Dendritic cell treated with granulocyte-macrophage colony-stimulating factor and Interleukin-4, amounts not matched to agents 40 ng/mL and 50 ng/mL, for 4 days (primary cell): ENCODE data around the gene NAV2.

Experiments used
- H3K27ac Mint-ChIP-seq: one replicate; pipeline ENCODE4 v1.8.0; 2022; ENCODE audit warnings: mild to moderate bottlenecking, mixed read lengths
- H3K27me3 Mint-ChIP-seq: one replicate; pipeline ENCODE4 v1.8.0; 2022; ENCODE audit warnings: mild to moderate bottlenecking, mixed read lengths
- H3K36me3 Mint-ChIP-seq: one replicate; pipeline ENCODE4 v1.8.0; 2022; ENCODE audit warnings: low read depth, mixed read lengths
- H3K4me1 Mint-ChIP-seq: one replicate; pipeline ENCODE4 v1.8.0; 2022; ENCODE audit warnings: low read depth, mixed read lengths
- H3K4me3 Mint-ChIP-seq: one replicate; pipeline ENCODE4 v1.8.0; 2022; ENCODE audit warnings: mild to moderate bottlenecking, moderate library complexity, mixed read lengths
- H3K9me3 Mint-ChIP-seq: one replicate; pipeline ENCODE4 v1.8.0; 2022; ENCODE audit warnings: mixed read lengths
- intact Hi-C: fragments of 100-400 bp; cut with micrococcal nuclease; formaldehyde crosslinking; loops from one replicate; pipeline ENCODE4 v1.15.0; 2022

Gene NAV2

GRCh38 chr11:20099527-20099926, 386.9 kb downstream of the NAV2 start:
- no peak overlapping the region for H3K4me3 Mint-ChIP-seq
- no peaks in the 10 kb centered on the region for H3K9me3 Mint-ChIP-seq
- intact Hi-C loops: no loop called here
- no peaks in the 10 kb centered on the region for H3K27me3 Mint-ChIP-seq
- no peak overlapping the region for H3K27ac Mint-ChIP-seq
- no peaks in the 10 kb centered on the region for H3K36me3 Mint-ChIP-seq
- H3K4me1 Mint-ChIP-seq: no peaks in the 10 kb centered on the region

- no peaks in the 10 kb centered on the region for H3K27me3 Mint-ChIP-seq
- no peaks in the 10 kb centered on the region for H3K36me3 Mint-ChIP-seq
- H3K4me1 Mint-ChIP-seq: no peaks in the 10 kb centered on the region
- H3K4me3 Mint-ChIP-seq: no peak overlapping the region
- intact Hi-C loops: no loop called here
- H3K9me3 Mint-ChIP-seq: no peaks in the 10 kb centered on the region
- no peak overlapping the region for H3K27ac Mint-ChIP-seq
Observed at GRCh38 chr11:20102397-20102796, 389.8 kb downstream of the NAV2 start.

- intact Hi-C loops: no loop called here
- no peaks in the 10 kb centered on the region for H3K27me3 Mint-ChIP-seq
- H3K4me3 Mint-ChIP-seq: no peak overlapping the region
- H3K4me1 Mint-ChIP-seq: no peaks in the 10 kb centered on the region
- H3K36me3 Mint-ChIP-seq: no peaks in the 10 kb centered on the region
- no peak overlapping the region for H3K27ac Mint-ChIP-seq
- no peaks in the 10 kb centered on the region for H3K9me3 Mint-ChIP-seq
Observed at GRCh38 chr11:20103281-20103680, 390.6 kb downstream of the NAV2 start.

- intact Hi-C loops: no loop called here
- H3K9me3 Mint-ChIP-seq: no peaks in the 10 kb centered on the region
- H3K36me3 Mint-ChIP-seq: no peaks in the 10 kb centered on the region
- no peaks in the 10 kb centered on the region for H3K27me3 Mint-ChIP-seq
- H3K4me3 Mint-ChIP-seq: no peak overlapping the region
- no peaks in the 10 kb centered on the region for H3K4me1 Mint-ChIP-seq
- no peak overlapping the region for H3K27ac Mint-ChIP-seq
Observed at GRCh38 chr11:20105427-20105826, 392.8 kb downstream of the NAV2 start.

- Mint-ChIP-seq H3K4me1 (peaks cover 12% of the 10 kb centered on the region), H3K27ac (no peak overlapping the region), H3K9me3 (no peaks in the 10 kb centered on the region), H3K4me3 (no peak overlapping the region), H3K36me3 (no peaks in the 10 kb centered on the region), H3K27me3 (no peaks in the 10 kb centered on the region)
- intact Hi-C loops: loop anchor here (5.0 kb wide), 1 partner anchor 158 kb away; no protein-coding TSS in a partner anchor
Observed at GRCh38 chr11:20109731-20110445, 397.3 kb downstream of the NAV2 start.

GRCh38 chr11:20110908-20111669, 398.5 kb downstream of the NAV2 start:
- no peak overlapping the region for H3K4me3 Mint-ChIP-seq
- no peaks in the 10 kb centered on the region for H3K36me3 Mint-ChIP-seq
- no peak overlapping the region for H3K27ac Mint-ChIP-seq
- no peaks in the 10 kb centered on the region for H3K9me3 Mint-ChIP-seq
- intact Hi-C loops: loop anchor here (5.0 kb wide), 1 partner anchor 159 kb away; no protein-coding TSS in a partner anchor
- H3K27me3 Mint-ChIP-seq: no peaks in the 10 kb centered on the region
- H3K4me1 Mint-ChIP-seq: peaks cover 12% of the 10 kb centered on the region

GRCh38 chr11:20111871-20112270, 399.2 kb downstream of the NAV2 start:
- H3K9me3 Mint-ChIP-seq: no peaks in the 10 kb centered on the region

GRCh38 chr11:20112291-20113148, 399.9 kb downstream of the NAV2 start:
- no peaks in the 10 kb centered on the region for H3K36me3 Mint-ChIP-seq
- H3K4me1 Mint-ChIP-seq: peaks cover 12% of the 10 kb centered on the region
- intact Hi-C loops: loop anchor here (5.0 kb wide), 1 partner anchor 160 kb away; no protein-coding TSS in a partner anchor
- H3K27ac Mint-ChIP-seq: no peak overlapping the region
- H3K27me3 Mint-ChIP-seq: no peaks in the 10 kb centered on the region
- no peaks in the 10 kb centered on the region for H3K9me3 Mint-ChIP-seq
- no peak overlapping the region for H3K4me3 Mint-ChIP-seq

More at GRCh38 chr11:20111871-20112270, 399.2 kb downstream of the NAV2 start:
- Mint-ChIP-seq H3K27ac (no peak overlapping the region), H3K4me1 (peaks cover 12% of the 10 kb centered on the region), H3K27me3 (no peaks in the 10 kb centered on the region), H3K36me3 (no peaks in the 10 kb centered on the region), H3K4me3 (no peak overlapping the region)
- intact Hi-C loops: loop anchor here (5.0 kb wide), 1 partner anchor 160 kb away; no protein-coding TSS in a partner anchor

- Mint-ChIP-seq H3K4me1 (peaks cover 12% of the 10 kb centered on the region), H3K27ac (no peak overlapping the region)
Observed at GRCh38 chr11:20113149-20113438, 400.5 kb downstream of the NAV2 start.

GRCh38 chr11:20114588-20114987, 402.0 kb downstream of the NAV2 start:
- intact Hi-C loops: loop anchor here (5.0 kb wide), 1 partner anchor 162 kb away; no protein-coding TSS in a partner anchor
- Mint-ChIP-seq H3K36me3 (no peaks in the 10 kb centered on the region), H3K9me3 (no peaks in the 10 kb centered on the region), H3K4me1 (peaks cover 12% of the 10 kb centered on the region), H3K27me3 (no peaks in the 10 kb centered on the region), H3K27ac (no peak overlapping the region), H3K4me3 (no peak overlapping the region)

More at GRCh38 chr11:20113149-20113438, 400.5 kb downstream of the NAV2 start:
- Mint-ChIP-seq H3K36me3 (no peaks in the 10 kb centered on the region), H3K27me3 (no peaks in the 10 kb centered on the region), H3K4me3 (no peak overlapping the region), H3K9me3 (no peaks in the 10 kb centered on the region)
- intact Hi-C loops: loop anchor here (5.0 kb wide), 1 partner anchor 161 kb away; no protein-coding TSS in a partner anchor

GRCh38 chr11:20116825-20117224, 404.2 kb downstream of the NAV2 start:
- H3K27ac Mint-ChIP-seq: no peak overlapping the region

GRCh38 chr11:20117291-20117690, 404.7 kb downstream of the NAV2 start:
- intact Hi-C loops: no loop called here
- H3K27me3 Mint-ChIP-seq: no peaks in the 10 kb centered on the region
- no peak overlapping the region for H3K4me3 Mint-ChIP-seq
- H3K36me3 Mint-ChIP-seq: no peaks in the 10 kb centered on the region
- H3K4me1 Mint-ChIP-seq: peaks cover 8% of the 10 kb centered on the region
- no peaks in the 10 kb centered on the region for H3K9me3 Mint-ChIP-seq
- no peak overlapping the region for H3K27ac Mint-ChIP-seq

More at GRCh38 chr11:20116825-20117224, 404.2 kb downstream of the NAV2 start:
- no peaks in the 10 kb centered on the region for H3K36me3 Mint-ChIP-seq
- H3K9me3 Mint-ChIP-seq: no peaks in the 10 kb centered on the region
- intact Hi-C loops: no loop called here
- H3K4me3 Mint-ChIP-seq: no peak overlapping the region
- no peaks in the 10 kb centered on the region for H3K27me3 Mint-ChIP-seq
- peaks cover 12% of the 10 kb centered on the region for H3K4me1 Mint-ChIP-seq

- no peaks in the 10 kb centered on the region for H3K36me3 Mint-ChIP-seq
- intact Hi-C loops: no loop called here
- H3K4me3 Mint-ChIP-seq: no peak overlapping the region
- no peak overlapping the region for H3K27ac Mint-ChIP-seq
- H3K27me3 Mint-ChIP-seq: no peaks in the 10 kb centered on the region
- no peaks in the 10 kb centered on the region for H3K9me3 Mint-ChIP-seq
- H3K4me1 Mint-ChIP-seq: no peaks in the 10 kb centered on the region
Observed at GRCh38 chr11:20118209-20118608, 405.6 kb downstream of the NAV2 start.

GRCh38 chr11:20119315-20119714, 406.7 kb downstream of the NAV2 start:
- Mint-ChIP-seq H3K27me3 (no peaks in the 10 kb centered on the region), H3K9me3 (no peaks in the 10 kb centered on the region), H3K4me1 (no peaks in the 10 kb centered on the region), H3K4me3 (no peak overlapping the region), H3K27ac (no peak overlapping the region), H3K36me3 (no peaks in the 10 kb centered on the region)
- intact Hi-C loops: no loop called here
